ENCODE data around the gene BCAS3. TPM values are rescaled to one million over a fixed set of nuclear protein-coding genes. Genes with fewer than 3 reads are reported as not detected.

BCAS3 gene
- total RNA-seq, 4 donors from 2014 or later, result 18.2 to 60.6 (median 23.4) TPM

GRCh38 chr17:61296058-61296457 is 618.4 kb downstream of the BCAS3 start:
- no peaks in the 10 kb centered on the region for H3K36me3 ChIP-seq
- in situ Hi-C loops (cut with MboI; ENCODE audit: low sequenced_read_pairs in 4 of 4) (no loop called here), intact Hi-C loops (cut with DNase I; ENCODE audit: low total_unique reads) (no loop called here)

GRCh38 chr17:61299517-61300513 is 622.2 kb downstream of the BCAS3 start:
- in situ Hi-C loops (cut with MboI; ENCODE audit: low sequenced_read_pairs in 4 of 4) (no loop called here), intact Hi-C loops (cut with DNase I; ENCODE audit: low total_unique reads) (no loop called here)
- ATAC-seq (no peak), DNase-seq (no peak)
- H3K36me3 ChIP-seq, result no peaks in the 10 kb centered on the region
- TF ChIP-seq POLR2A (IDR thresholded peaks at IDR 0.05) (no peak), CTCF (IDR thresholded peaks at IDR 0.05 in 4 of 5, conservative IDR thresholded peaks at IDR 0.05 in 1 of 5) (no peak)
- H3K9me3 ChIP-seq, result no peaks in the 10 kb centered on the region
- no peaks in the 10 kb centered on the region for H3K4me1 ChIP-seq
- H3K27ac ChIP-seq, result no peak overlapping the region
- no peak overlapping the region for H3K4me3 ChIP-seq
- no peaks in the 10 kb centered on the region for H3K27me3 ChIP-seq

More at GRCh38 chr17:61296058-61296457, 618.4 kb downstream of the BCAS3 start:
- Histone ChIP-seq H3K4me3 (no peak overlapping the region), H3K27me3 (no peaks in the 10 kb centered on the region), H3K27ac (no peak overlapping the region), H3K9me3 (no peaks in the 10 kb centered on the region), H3K4me1 (peaks cover 5 to 9% of the 10 kb centered on the region in 2 donors)
- TF ChIP-seq POLR2A (IDR thresholded peaks at IDR 0.05) (no peak), CTCF (IDR thresholded peaks at IDR 0.05 in 4 of 5, conservative IDR thresholded peaks at IDR 0.05 in 1 of 5) (no peak)
- ATAC-seq, result no peak
- no peak for DNase-seq

GRCh38 chr17:61302953-61303816 is 625.5 kb downstream of the BCAS3 start:
- TF ChIP-seq POLR2A (IDR thresholded peaks at IDR 0.05) (no peak), CTCF (IDR thresholded peaks at IDR 0.05 in 4 of 5, conservative IDR thresholded peaks at IDR 0.05 in 1 of 5) (no peak)
- Histone ChIP-seq H3K4me1 (no peaks in the 10 kb centered on the region), H3K36me3 (no peaks in the 10 kb centered on the region), H3K27ac (no peak overlapping the region), H3K27me3 (no peaks in the 10 kb centered on the region), H3K4me3 (no peak overlapping the region), H3K9me3 (no peaks in the 10 kb centered on the region)
- no peak for DNase-seq
- no peak for ATAC-seq
- intact Hi-C loops (cut with DNase I; ENCODE audit: low total_unique reads) (no loop called here), in situ Hi-C loops (cut with MboI; ENCODE audit: low sequenced_read_pairs in 4 of 4) (no loop called here)

- intact Hi-C loops (cut with DNase I; ENCODE audit: low total_unique reads), result no loop called here
- Histone ChIP-seq H3K27me3 (no peaks in the 10 kb centered on the region), H3K4me1 (no peaks in the 10 kb centered on the region), H3K4me3 (no peak overlapping the region), H3K9me3 (no peaks in the 10 kb centered on the region), H3K27ac (no peak overlapping the region), H3K36me3 (no peaks in the 10 kb centered on the region)
- ATAC-seq, result no peak
- DNase-seq, result no peak
- in situ Hi-C loops (cut with MboI; ENCODE audit: low sequenced_read_pairs in 4 of 4), result no loop called here
- TF ChIP-seq CTCF (IDR thresholded peaks at IDR 0.05 in 4 of 5, conservative IDR thresholded peaks at IDR 0.05 in 1 of 5) (no peak), POLR2A (IDR thresholded peaks at IDR 0.05) (no peak)
Measured at GRCh38 chr17:61303817-61304096, 626.1 kb downstream of the BCAS3 start.
